ENCODE data around the gene UCHL3.

DNA sequence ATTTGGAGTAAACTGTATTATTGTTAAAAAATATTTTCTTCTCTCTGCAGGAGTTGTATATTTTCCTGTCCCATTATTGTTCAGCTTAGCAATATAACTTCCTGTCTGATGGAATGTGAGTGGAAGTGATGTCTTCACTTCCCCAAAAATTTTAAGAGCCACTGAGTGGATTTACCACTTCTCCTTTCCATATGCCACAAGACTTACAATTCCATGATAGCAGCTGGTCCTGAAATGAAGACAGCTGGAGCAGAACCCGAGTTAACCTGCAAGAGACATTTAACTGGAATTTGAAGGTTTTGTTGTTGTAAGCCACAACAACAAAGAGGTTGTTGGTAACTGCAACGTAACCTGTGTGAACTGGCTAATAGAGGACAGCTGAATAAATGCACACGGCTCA, 44.3 kb upstream of the UCHL3 start:
- TF ChIP-seq CTCF (IDR thresholded peaks at IDR 0.05): no peak
- TF ChIP-seq POLR2A (IDR thresholded peaks at IDR 0.05): no peak

Measured in lower leg skin (tissue), 3 donors.